ENCODE data around the gene CTSW. TPM values are rescaled to one million over a fixed set of nuclear protein-coding genes. Genes with fewer than 3 reads are reported as not detected.
A peak's percentile ranks its signal among the peaks of the same experiment; 100 is the strongest.
"Not testable (repeated sequence)": the region's sequence is repeated elsewhere in the genome, so short reads cannot be mapped to it uniquely, and the experiment has no call there.

Gene CTSW
- total RNA-seq, 4 donors from 2014 or later: 0.67 to 7.6 (median 2.7) TPM

- peak overlapping the region; percentile 31 to 66 (median 59) for H3K4me3 ChIP-seq (replicated peaks in 1 of 3)
- 16 to 21% methylated on average over 48 to 51 of the region's 57 CpGs for WGBS, 2 donors
- H3K27me3 ChIP-seq: no peaks in the 10 kb centered on the region
- H3K36me3 ChIP-seq: no peaks in the 10 kb centered on the region
- H3K9me3 ChIP-seq: no peaks in the 10 kb centered on the region
- no peak for TF ChIP-seq CTCF (IDR thresholded peaks at IDR 0.05)
- no peak for TF ChIP-seq POLR2A (IDR thresholded peaks at IDR 0.05)
- peak overlapping the region; percentile 83 to 97 (median 83) for H3K27ac ChIP-seq
- DNase-seq: no peak
- H3K4me1 ChIP-seq: peaks cover 34 to 55% of the 10 kb centered on the region in 2 donors
- intact Hi-C loops (cut with DNase I): no loop called here
Observed at GRCh38 chr11:65891219-65892136, 11.8 kb downstream of the CTSW start.

GRCh38 chr11:65892137-65892540 is 12.5 kb downstream of the CTSW start:
- H3K27me3 ChIP-seq; H3K9me3 ChIP-seq; DNase-seq; H3K36me3 ChIP-seq; intact Hi-C loops (cut with DNase I): not testable (repeated sequence)
- peak overlapping the region; percentile 83 to 97 (median 83) for H3K27ac ChIP-seq
- peaks cover 34 to 54% of the 10 kb centered on the region in 2 donors for H3K4me1 ChIP-seq
- WGBS, 2 donors: 68 to 77% methylated on average over 5 of the region's 5 CpGs
- H3K4me3 ChIP-seq (replicated peaks in 1 of 3): peak overlapping the region in 1 of 3 donors; percentile 59

- Histone ChIP-seq H3K9me3 (no peaks in the 10 kb centered on the region), H3K27me3 (no peaks in the 10 kb centered on the region), H3K27ac (peak overlapping the region in 2 of 3 donors; percentile 62 to 82), H3K4me3 (replicated peaks in 1 of 3) (no peak overlapping the region), H3K4me1 (peaks cover 28 to 47% of the 10 kb centered on the region in 2 donors), H3K36me3 (no peaks in the 10 kb centered on the region)
- intact Hi-C loops (cut with DNase I): no loop called here
- DNase-seq: no peak
- TF ChIP-seq CTCF (IDR thresholded peaks at IDR 0.05) (no peak), POLR2A (IDR thresholded peaks at IDR 0.05) (no peak)
- WGBS, 2 donors: 77 to 78% methylated on average over 10 of the region's 10 CpGs
Observed at GRCh38 chr11:65892661-65893317, 13.2 kb downstream of the CTSW start.

- peaks cover under 1% of the 10 kb centered on the region for H3K27me3 ChIP-seq
- H3K27ac ChIP-seq: peak overlapping the region; percentile 61 to 82 (median 62)
- TF ChIP-seq POLR2A (IDR thresholded peaks at IDR 0.05): no peak
- TF ChIP-seq CTCF (IDR thresholded peaks at IDR 0.05): no peak
- DNase-seq: no peak
- H3K4me3 ChIP-seq (replicated peaks in 1 of 3): no peak overlapping the region
- H3K9me3 ChIP-seq: no peaks in the 10 kb centered on the region
- 75 to 81% methylated on average over 16 of the region's 16 CpGs for WGBS, 2 donors
- no peaks in the 10 kb centered on the region for H3K36me3 ChIP-seq
- intact Hi-C loops (cut with DNase I): no loop called here
- H3K4me1 ChIP-seq: peaks cover 22 to 44% of the 10 kb centered on the region in 2 donors
Observed at GRCh38 chr11:65894034-65894591, 14.5 kb downstream of the CTSW start.

- intact Hi-C loops (cut with DNase I): no loop called here
- Histone ChIP-seq H3K9me3 (no peaks in the 10 kb centered on the region), H3K27ac (no peak overlapping the region), H3K27me3 (peaks cover 9% of the 10 kb centered on the region), H3K4me3 (replicated peaks in 1 of 3) (no peak overlapping the region), H3K36me3 (no peaks in the 10 kb centered on the region), H3K4me1 (peaks cover 22 to 43% of the 10 kb centered on the region in 2 donors)
- DNase-seq: no peak
- 94% methylated on average over 5 of the region's 5 CpGs for WGBS, 2 donors
- no peak for TF ChIP-seq POLR2A (IDR thresholded peaks at IDR 0.05)
- TF ChIP-seq CTCF (IDR thresholded peaks at IDR 0.05): no peak
Observed at GRCh38 chr11:65895482-65895981, 15.9 kb downstream of the CTSW start.

Data from thyroid gland (tissue), 4 donors.